GM03348 (cell line): ENCODE data around the gene GRID1.
A peak's percentile ranks its signal among the peaks of the same experiment; 100 is the strongest.

ENCODE experiments used
- DNase-seq: peaks from one replicate; pipeline ENCODE4 v3.0.0; 2012; ENCODE audit warnings: low spot score

GRID1 gene

GRCh38 chr10:86353506-86354485 is 12.8 kb downstream of the GRID1 start:
- DNase-seq, result no peak

GRCh38 chr10:86350897-86351296 is 15.7 kb downstream of the GRID1 start:
- DNase-seq, result no peak

- DNase-seq, result no peak
These were observed 16.5 kb downstream of the GRID1 start for GRCh38 chr10:86349940-86350630.

GRCh38 chr10:86349474-86349873 is 17.1 kb downstream of the GRID1 start:
- DNase-seq, result no peak

- no peak for DNase-seq
These were observed 18.0 kb downstream of the GRID1 start for GRCh38 chr10:86348321-86349210.

GRCh38 chr10:86347856-86348255 is 18.7 kb downstream of the GRID1 start:
- no peak for DNase-seq

- no peak for DNase-seq
These were observed 19.6 kb downstream of the GRID1 start for GRCh38 chr10:86346799-86347665.

- peak; percentile 50 for DNase-seq
These were observed 20.5 kb downstream of the GRID1 start for GRCh38 chr10:86345859-86346798.

GRCh38 chr10:86345296-86345858 is 21.2 kb downstream of the GRID1 start:
- no peak for DNase-seq

- no peak for DNase-seq
These were observed 21.9 kb downstream of the GRID1 start for GRCh38 chr10:86344714-86345161.

GRCh38 chr10:86344281-86344680 is 22.3 kb downstream of the GRID1 start:
- DNase-seq, result no peak

GRCh38 chr10:86343761-86344160 is 22.8 kb downstream of the GRID1 start:
- no peak for DNase-seq

GRCh38 chr10:86342111-86342863 is 24.3 kb downstream of the GRID1 start:
- DNase-seq, result no peak

GRCh38 chr10:86341361-86341811 is 25.2 kb downstream of the GRID1 start:
- DNase-seq, result no peak

GRCh38 chr10:86340991-86341260 is 25.7 kb downstream of the GRID1 start:
- no peak for DNase-seq

- no peak for DNase-seq
These were observed 26.2 kb downstream of the GRID1 start for GRCh38 chr10:86340176-86340990.

- no peak for DNase-seq
These were observed 27.2 kb downstream of the GRID1 start for GRCh38 chr10:86339226-86339865.
